GM18873 (cell line): ENCODE measurements around the gene AGR3.

ENCODE experiments used
- ATAC-seq: cut with Tn5 transposase; IDR thresholded peaks from one replicate; pipeline ENCODE4 v1.9.1; 2021; ENCODE audit warnings: mild to moderate bottlenecking, moderate library complexity, moderate number of reproducible peaks; ENCODE audit not compliant: unreplicated experiment, low FRiP score

Gene AGR3

GRCh38 chr7:16881844-16882243 lies at the start of gene AGR3:
Gene AGR3 (minus strand): TSS chr7:16881983. CDS start chr7:16878618, 3,365 bp downstream.
- no peak for ATAC-seq

GRCh38 chr7:16930946-16931345 lies 49.2 kb upstream of the AGR3 start:
- ATAC-seq: no peak

DNA sequence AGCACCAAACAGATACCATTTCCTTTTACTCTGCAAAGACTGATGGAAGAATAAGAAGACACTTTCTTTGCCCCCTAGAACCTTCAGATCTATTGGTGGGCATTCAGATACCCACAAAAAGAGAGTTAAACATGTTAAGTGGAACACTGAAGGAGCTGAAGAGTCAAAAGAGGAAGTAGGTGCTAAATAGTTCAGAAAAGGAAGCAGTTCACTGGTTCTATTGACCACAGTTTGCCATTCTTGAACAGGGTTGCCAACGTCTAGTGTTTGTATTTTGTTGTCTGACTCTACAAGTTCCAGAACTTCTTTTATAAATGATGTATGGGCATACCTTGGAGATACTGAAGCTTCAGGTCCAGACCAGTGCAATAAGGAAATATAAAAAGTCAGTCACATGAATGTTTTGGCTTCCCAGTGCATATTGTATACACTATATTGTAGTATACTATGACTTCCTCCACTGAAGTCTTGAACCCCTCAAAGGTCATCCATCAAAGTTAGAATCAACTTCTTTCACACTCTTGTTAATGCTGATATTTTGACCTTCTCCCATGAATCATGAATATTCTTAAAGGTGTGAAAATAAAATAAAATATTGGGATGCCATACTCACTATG lies 47.5 kb upstream of the AGR3 start:
- ATAC-seq: peak; percentile 85

DNA sequence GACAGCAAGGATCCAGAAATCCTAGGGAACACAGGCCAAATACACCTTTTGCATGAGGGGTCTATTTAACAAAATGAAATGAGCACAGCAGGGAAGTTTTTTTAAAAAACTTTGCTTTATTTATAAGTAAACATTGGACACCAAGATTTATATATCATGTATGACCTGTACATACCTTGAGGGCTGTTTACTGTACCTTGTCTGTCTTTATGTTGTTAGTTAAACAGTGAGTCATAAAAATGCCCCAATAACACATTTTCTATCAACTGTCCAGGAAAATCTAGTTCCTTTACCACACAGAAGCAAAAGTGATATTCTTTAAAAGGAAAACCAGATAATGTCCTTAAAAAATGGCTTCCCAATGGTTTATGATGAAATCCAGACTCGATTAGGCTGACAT lies 45.1 kb upstream of the AGR3 start:
- no peak for ATAC-seq

DNA sequence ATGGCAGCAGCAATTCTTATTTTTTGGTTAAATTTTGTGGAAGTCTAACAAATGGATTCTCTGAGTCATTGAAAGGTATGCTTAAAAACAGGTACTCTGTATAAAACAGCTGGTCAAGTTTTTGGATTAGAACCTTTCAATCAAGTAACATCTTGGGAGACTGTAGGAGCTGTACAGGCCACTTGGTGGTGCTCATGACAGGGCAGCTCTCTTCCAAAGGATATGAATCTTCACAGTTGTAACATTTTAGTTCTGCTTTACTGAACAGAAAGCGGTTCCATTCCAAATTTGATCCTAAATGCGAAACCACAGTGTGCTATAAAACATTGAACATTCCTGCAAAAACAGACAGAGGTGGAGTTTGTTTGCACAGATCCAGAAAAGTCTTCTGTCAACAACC lies 44.5 kb upstream of the AGR3 start:
- ATAC-seq: peak; percentile 35

GRCh38 chr7:16925609-16926008 lies 43.8 kb upstream of the AGR3 start:
- ATAC-seq: no peak

- ATAC-seq: no peak
These were observed 41.2 kb upstream of the AGR3 start for GRCh38 chr7:16923019-16923418.

- ATAC-seq: no peak
These were observed 40.0 kb upstream of the AGR3 start for GRCh38 chr7:16921644-16922257.

DNA sequence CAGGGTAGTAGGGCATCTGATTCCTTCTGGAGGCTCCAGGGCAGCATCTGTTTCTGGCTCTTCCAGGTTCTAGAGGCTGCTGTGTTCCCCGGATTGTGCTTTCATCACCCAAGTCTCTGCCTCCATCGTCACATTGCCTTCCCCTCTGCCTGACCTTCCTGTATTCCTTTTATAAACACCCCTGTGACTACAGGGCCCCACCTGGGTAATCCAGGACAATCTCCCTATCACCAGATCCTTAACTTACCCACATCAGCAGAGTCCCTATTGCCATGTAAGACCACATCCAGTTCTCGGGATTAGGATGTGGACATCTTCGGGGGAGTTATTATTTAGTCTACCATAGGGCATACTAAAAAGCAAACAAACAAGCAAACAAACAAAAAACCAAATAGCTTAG lies 39.4 kb upstream of the AGR3 start:
- ATAC-seq: no peak

DNA sequence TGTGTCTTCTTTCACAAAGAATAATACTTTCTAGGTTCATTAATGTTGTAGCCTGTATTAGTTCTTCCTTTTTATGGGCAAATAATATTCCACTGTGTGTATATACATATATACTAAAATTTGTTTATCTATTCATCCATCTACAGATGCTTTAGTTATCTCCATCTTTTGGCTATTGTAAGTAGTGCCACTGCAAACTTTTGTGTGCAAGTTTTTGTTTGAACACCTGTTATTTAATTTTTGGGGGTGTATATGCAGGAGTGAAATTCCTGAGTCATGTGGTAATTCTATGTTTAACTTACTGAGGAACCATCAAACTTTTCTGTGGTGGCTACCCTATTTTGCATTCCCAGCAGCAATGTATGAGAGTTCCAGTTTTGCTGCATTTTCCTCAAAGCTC lies 37.7 kb upstream of the AGR3 start:
- ATAC-seq: no peak

DNA sequence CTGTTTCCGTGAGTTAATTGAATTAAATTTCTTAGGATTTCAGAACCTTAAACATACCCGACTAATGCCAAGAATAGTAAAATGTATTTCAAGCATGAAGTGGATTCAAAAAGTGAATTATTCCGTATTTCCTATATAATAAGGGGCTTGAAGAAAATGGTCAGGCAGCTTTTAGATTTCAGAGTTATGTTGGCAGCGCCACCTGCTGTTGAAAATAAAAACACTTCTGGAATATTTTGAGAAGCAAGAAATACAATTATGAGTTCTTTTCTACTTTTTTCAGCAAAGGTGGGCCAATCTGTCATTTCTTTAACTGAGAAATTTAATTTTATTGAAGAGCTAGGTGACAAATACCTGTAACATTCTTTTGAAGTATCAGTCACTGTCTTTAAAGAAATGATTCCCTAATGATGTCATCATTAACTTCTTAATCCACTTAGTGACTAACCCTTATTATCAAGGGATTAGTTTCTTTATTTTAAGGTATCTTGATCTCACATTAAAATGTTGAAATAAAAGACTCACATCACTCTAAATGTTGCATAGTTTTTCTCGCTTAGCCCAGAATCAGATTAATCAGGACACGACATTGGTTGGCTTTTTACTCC lies 36.6 kb upstream of the AGR3 start:
- no peak for ATAC-seq

GRCh38 chr7:16916738-16917137 lies 35.0 kb upstream of the AGR3 start:
- ATAC-seq: no peak

DNA sequence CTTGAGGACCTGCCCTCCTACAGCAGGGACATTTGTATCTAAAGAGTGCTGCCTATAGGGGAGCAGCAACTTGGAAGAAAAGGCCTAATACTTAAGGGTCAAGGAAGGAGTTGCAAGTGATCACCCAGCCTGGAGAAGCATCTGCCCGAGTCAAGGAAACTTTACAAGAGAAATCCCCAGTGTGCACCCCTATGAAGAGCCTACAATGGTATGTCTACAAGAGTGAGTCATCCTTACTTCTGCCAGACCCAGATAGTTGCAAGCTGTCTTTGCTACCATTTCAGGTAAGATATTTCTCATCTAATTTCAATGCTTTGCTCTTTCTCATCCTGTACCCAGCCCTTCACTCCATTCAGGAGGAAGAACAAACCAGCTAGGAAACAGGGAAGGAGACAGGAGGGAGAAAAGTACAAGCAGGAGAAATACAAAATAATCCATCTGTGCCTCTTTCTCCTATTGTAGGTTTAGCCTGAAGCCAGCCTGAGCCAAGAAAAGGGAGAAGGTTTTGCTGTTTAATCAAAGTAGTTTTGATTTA lies 34.4 kb upstream of the AGR3 start:
- ATAC-seq: no peak

DNA sequence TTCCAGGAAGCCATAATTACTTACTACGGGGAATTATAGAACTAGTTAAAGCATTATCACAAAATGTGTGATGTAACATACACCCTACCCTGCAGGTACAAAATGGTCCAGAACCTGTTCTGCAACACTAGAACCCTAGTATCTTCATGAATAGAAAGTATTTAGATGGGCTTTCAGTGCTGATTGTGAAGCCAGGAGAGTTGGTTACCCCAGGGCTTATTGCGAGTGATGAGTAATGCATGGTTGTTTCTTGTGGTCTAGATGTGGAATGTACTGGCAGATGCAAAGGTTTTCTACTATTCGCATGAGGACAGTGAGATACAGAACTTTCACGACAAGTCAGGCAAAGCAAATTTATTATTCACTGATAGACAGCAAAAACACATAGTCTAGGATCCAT lies 33.6 kb upstream of the AGR3 start:
- no peak for ATAC-seq

DNA sequence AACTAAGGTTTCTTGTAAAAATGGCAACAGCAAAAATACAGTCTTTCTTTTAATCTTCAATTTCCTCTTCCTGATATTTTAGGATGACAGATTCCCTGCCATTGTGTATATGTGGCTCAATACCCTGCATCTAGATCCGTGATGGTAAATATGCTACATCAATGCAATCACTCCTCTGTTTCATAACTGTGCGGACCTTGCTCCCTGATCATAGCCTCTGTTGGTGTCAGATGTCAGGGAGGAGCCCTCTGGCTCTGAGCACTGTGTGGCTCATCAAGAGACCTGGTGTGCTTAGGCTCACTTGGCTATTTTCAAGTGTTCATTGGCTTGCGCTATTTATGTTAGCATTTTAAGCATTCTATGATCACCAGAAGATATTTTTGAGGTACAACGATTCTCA lies 33.0 kb upstream of the AGR3 start:
- no peak for ATAC-seq

- ATAC-seq: no peak
These were observed 31.9 kb upstream of the AGR3 start for GRCh38 chr7:16913643-16914042.

DNA sequence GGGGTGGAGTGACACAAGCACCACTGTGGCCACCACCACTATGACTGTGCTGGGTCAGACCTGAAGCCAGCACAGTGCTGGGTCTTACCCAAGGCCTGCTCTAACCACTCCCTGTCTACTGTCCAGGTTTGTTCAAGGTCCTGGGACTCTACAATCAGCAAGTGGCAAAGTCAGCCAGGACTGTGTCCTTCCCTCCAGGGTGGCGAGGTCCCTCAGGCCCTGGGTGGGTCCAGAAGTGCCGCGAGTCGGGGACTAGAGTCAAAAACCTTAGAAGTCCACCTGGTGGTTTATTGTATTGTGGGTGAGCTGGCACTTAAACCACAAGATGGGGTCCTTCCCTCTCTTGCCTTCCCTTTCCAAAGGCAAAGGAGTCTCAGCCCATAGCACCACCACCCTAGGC lies 30.8 kb upstream of the AGR3 start:
- no peak for ATAC-seq

DNA sequence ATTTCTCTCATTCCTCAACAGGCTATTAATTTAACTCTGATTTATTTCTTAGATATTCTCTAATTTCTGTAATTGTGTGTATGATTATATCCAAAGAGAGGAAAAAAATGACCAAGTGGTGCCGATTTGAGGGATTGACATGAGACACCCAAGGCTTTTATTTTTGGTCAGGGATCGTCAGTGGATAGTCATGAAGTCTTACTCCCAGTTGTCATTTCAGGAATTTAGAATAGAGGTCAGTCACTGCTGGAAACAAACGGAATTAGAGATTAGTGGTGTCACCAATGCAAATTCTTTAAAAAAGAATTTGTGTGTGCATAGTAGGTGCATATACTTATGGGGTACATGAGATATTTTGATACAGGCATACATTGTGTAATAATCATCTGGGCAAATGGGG lies 26.8 kb upstream of the AGR3 start:
- ATAC-seq: no peak

DNA sequence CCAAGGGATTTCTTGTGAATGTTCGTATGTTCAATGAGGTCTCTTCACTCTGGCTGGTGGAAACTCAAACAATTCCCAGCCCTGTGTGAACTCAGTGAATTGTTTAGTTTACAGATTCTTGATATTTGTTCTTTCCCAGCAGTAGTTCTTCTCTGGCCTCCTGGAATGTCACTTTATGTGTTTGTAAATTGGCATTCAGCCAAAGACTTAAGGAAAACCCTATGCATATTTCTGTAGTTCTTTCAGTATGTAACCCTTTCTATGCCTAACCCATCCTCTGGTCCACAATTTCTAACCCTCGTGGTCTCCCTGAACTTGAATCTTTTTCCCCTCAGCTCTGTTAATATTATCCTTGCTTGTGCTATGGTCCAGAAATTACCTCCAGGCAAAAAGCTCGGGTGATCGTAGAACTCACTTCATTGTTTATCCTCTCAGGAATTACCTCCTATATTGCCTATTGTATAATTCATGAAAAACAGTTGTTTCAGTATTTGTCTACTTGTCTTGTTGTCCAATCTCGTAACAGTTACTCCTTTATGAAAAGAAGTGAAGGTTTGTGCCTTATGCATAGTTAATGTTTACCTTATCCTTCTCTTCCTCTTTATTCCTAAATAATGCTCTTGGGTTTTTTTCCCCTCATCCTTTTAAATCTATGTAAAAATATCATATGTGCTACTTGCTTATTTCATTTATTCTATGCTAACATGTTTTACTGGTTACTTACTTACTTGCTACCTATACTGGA lies 23.7 kb upstream of the AGR3 start:
- no peak for ATAC-seq

DNA sequence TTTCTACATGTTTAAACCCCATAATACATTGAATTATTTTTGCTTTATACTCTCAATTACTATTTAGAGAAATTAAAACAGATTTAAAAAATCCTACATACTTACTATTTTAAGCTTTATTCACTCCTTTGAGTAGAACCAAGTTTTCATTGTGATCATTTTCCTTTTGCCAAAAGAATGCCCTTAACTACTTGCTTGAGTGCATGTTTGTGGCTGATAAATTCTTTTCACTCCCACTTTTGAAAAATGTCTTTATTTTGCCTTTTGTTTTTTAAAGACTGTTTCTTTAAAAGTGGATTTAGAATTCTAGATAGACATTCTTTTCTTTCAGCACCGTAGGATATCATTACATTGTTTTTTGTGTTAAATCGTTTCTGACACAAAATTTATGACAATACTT lies 22.3 kb upstream of the AGR3 start:
- ATAC-seq: no peak

DNA sequence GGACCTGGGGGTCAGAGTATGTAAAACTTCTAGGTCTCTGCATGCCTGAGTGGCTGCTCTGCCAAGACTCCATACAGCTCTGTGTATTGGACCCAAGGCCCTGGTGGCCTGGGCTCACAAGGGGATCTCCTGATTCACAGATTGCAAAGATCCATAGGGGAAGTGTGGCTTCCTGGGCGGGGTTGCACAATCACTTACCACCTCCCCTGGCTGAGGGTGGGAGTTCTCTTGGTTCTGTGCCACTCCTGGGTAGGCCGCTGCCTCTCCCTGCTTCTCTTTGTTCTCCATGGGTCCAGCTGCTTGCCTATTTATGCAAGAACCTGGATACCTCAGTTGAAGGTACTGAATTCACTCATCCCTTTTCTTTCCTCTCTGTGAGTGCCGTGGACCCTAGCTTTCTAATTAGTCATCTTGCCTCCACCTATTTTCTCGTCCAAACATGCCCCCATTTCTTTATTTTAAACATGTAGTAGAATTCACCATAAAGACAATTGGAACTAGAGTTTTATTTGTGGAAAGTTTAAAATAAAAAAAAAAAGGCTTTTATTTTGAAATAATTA lies 18.5 kb upstream of the AGR3 start:
- no peak for ATAC-seq
